Stimulated activated CD8-positive, alpha-beta memory T cell treated with anti-CD3 and anti-CD28 coated beads, Interleukin-2, amount 100 ng/mL, for 1 hour (primary cell): ENCODE results near the gene RBM38.

Experiments used
- DNase-seq, 2 donors: peaks; one replicate each; pipeline ENCODE4 v3.0.0-alpha.2; 2020; ENCODE audit warnings: low read depth in 2 of 2

Gene RBM38

DNA sequence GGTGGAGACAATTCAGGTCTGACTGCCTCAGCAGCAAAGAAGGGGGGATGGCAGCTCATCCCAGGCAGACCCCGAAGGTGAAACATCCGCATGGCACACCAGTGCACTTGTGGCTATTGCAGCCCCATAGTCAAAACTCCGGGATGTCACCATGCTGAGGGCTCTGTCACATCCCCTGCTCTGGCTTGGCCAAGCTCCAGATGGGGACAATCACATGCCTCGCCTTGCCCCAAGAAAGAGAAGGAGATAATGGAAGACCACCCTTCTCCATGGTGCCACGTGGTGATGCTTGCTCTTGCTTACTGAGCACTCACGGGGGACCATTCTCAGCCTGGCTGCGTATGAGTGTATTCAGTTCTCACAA lies 60.2 kb downstream of the RBM38 start:
- no peak for DNase-seq

DNA sequence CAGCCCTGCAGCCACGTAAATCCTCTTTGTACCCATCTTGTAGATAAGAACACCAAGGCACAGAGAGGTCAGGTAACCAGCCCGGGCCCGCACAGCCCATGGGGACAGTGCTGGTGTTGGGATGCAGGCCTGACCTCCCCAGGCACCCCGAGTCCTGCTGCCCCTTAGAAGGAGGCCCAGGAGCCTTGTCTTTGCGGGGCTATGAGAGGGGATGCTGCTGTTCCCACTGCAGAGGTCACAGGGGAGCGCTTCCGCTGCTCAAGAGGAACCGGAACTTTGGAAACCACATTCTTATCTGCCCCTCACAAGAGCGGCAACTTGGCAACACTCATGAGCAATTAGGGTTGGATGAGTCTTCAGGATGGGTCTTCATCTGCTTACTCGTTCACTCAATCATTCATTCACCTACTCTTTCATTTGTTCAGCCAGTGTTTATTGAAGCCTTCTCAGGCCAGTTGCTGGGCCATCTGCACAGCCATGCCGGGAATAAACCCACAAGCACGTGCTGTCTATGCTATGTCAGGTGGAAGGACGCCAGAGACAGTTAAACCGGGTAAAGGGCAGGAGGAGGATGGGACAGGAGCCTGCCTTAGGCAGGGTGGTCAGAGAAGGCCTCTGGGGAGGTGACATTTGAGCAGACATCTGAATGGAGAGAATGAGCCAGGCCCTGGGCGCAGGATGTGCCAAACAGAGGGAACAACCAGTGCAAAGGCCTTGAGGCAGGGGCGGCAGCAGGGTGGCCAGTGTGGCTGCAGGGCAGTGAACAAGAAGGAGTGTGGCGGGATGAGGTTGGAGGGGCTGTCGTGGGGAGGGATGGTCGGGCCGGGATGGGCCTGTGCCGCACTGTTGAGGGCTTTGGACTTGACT lies 60.8 kb downstream of the RBM38 start:
- no peak for DNase-seq

- DNase-seq = no peak
Observed at GRCh38 chr20:57455386-57455785, 64.2 kb downstream of the RBM38 start.

GRCh38 chr20:57456116-57456515 lies 64.9 kb downstream of the RBM38 start:
- DNase-seq = no peak

DNA sequence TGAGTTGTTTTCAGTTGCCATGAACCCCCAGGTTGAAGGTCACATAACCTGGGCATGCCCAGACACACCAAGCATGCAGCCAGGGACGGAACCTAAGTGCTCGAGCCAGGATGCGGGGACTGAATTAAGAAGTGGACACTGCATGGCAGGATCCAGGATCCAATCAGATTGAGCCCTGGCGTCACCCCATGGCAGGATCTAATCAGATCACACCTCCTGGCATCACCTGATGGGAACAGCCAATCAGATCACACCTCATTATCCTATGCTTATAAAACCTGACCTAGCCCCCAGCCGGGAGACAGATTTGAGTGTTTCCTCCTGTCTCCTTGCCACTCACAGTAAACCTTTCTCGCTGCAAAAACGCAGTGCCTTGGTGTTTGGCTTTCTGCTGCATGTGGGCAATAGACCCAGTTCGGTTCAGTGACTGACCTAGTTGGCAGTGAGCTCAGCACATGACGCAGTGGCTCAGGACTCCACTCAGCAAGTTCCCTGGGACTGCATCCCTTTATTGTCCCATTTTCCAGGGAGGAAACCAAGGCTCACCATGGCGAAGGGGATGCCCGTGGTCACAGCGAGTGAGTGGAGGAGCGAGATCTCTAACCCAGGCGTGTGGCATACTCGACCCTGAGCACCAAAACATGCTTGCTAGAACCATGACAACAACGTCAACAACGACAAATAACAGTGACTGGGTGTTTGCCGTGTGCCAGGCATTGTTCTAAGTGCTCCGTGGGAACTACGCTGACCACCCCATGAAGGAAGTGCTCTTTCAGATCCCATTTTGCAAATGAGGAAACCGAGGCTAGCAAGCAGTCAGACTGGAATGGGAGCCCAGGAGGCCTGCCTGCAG lies 66.3 kb downstream of the RBM38 start:
- DNase-seq = no peak

GRCh38 chr20:57458400-57459160 lies 67.4 kb downstream of the RBM38 start:
- no peak for DNase-seq
